ENCODE results near the gene ARPP19. TPM values are rescaled to one million over a fixed set of nuclear protein-coding genes. Genes with fewer than 3 reads are reported as not detected.
"Not testable (repeated sequence)": the region's sequence is repeated elsewhere in the genome, so short reads cannot be mapped to it uniquely, and the experiment has no call there.

Gene ARPP19
- total RNA-seq, 3 donors from 2014 or later (not counting 1 experiment from before 2014, with no cell fraction given), result 110 to 147 (median 121) TPM

- Histone ChIP-seq H3K27ac (ENCODE audit: low read length) (no peak overlapping the region), H3K27me3 (ENCODE audit: control insufficient read depth, insufficient read depth, low read length) (no peaks in the 10 kb centered on the region), H3K36me3 (ENCODE audit: control insufficient read depth, insufficient read depth, low read length) (no peaks in the 10 kb centered on the region), H3K4me3 (ENCODE audit: low read length) (no peak overlapping the region), H3K4me1 (ENCODE audit: control insufficient read depth, insufficient read depth, low read length) (no peaks in the 10 kb centered on the region), H3K9me3 (ENCODE audit: control insufficient read depth, insufficient read depth, low read length) (no peaks in the 10 kb centered on the region)
- ATAC-seq (no peak), DNase-seq (no peak)
- Mint-ChIP-seq H3K4me3 (no peak overlapping the region), H3K36me3 (no peaks in the 10 kb centered on the region), H3K9me3 (no peaks in the 10 kb centered on the region), H3K27ac (no peak overlapping the region), H3K27me3 (ENCODE audit: low read depth in 2 of 2) (no peaks in the 10 kb centered on the region), H3K4me1 (peaks cover 17% of the 10 kb centered on the region in 2 donors)
- intact Hi-C loops (cut with micrococcal nuclease), result no loop called here
- no peak for TF ChIP-seq CTCF (IDR thresholded peaks at IDR 0.05)
- WGBS (ENCODE audit: insufficient coverage), result 100% methylated on average over 1 of the region's 1 CpG
Observed at GRCh38 chr15:52517014-52517413, 51.8 kb downstream of the ARPP19 start.

- Histone ChIP-seq H3K27ac (ENCODE audit: low read length) (no peak overlapping the region), H3K9me3 (ENCODE audit: control insufficient read depth, insufficient read depth, low read length) (no peaks in the 10 kb centered on the region), H3K36me3 (ENCODE audit: control insufficient read depth, insufficient read depth, low read length) (no peaks in the 10 kb centered on the region), H3K4me1 (ENCODE audit: control insufficient read depth, insufficient read depth, low read length) (no peaks in the 10 kb centered on the region), H3K4me3 (ENCODE audit: low read length) (no peak overlapping the region), H3K27me3 (ENCODE audit: control insufficient read depth, insufficient read depth, low read length) (no peaks in the 10 kb centered on the region)
- no peak for TF ChIP-seq CTCF (IDR thresholded peaks at IDR 0.05)
- H3K36me3 Mint-ChIP-seq, result no peaks in the 10 kb centered on the region
- WGBS (ENCODE audit: insufficient coverage), result 95% methylated on average over 2 of the region's 2 CpGs
- peaks cover 12 to 19% of the 10 kb centered on the region in 2 donors for H3K4me1 Mint-ChIP-seq
- no peak overlapping the region for H3K4me3 Mint-ChIP-seq
- no peak for DNase-seq
- intact Hi-C loops (cut with micrococcal nuclease), result no loop called here
- no peak for ATAC-seq
- H3K9me3 Mint-ChIP-seq, result no peaks in the 10 kb centered on the region
- H3K27me3 Mint-ChIP-seq (ENCODE audit: low read depth in 2 of 2), result no peaks in the 10 kb centered on the region
- H3K27ac Mint-ChIP-seq, result no peak overlapping the region
Observed at GRCh38 chr15:52515343-52515742, 53.5 kb downstream of the ARPP19 start.

GRCh38 chr15:52514482-52514881 is 54.3 kb downstream of the ARPP19 start:
- no peaks in the 10 kb centered on the region for H3K36me3 Mint-ChIP-seq

GRCh38 chr15:52512869-52513268 is 56.0 kb downstream of the ARPP19 start:
- 96% methylated on average over 8 of the region's 8 CpGs for WGBS (ENCODE audit: insufficient coverage)
- not testable (repeated sequence) for ATAC-seq

More at GRCh38 chr15:52514482-52514881, 54.3 kb downstream of the ARPP19 start:
- no peak for DNase-seq
- Mint-ChIP-seq H3K9me3 (no peaks in the 10 kb centered on the region), H3K4me3 (no peak overlapping the region), H3K27ac (no peak overlapping the region), H3K4me1 (peaks cover 19 to 23% of the 10 kb centered on the region in 2 donors), H3K27me3 (ENCODE audit: low read depth in 2 of 2) (no peaks in the 10 kb centered on the region)
- H3K27me3 ChIP-seq (ENCODE audit: control insufficient read depth, insufficient read depth, low read length), result no peaks in the 10 kb centered on the region
- no peaks in the 10 kb centered on the region for H3K9me3 ChIP-seq (ENCODE audit: control insufficient read depth, insufficient read depth, low read length)
- H3K36me3 ChIP-seq (ENCODE audit: control insufficient read depth, insufficient read depth, low read length), result no peaks in the 10 kb centered on the region
- H3K27ac ChIP-seq (ENCODE audit: low read length), result no peak overlapping the region
- H3K4me3 ChIP-seq (ENCODE audit: low read length), result no peak overlapping the region
- no peaks in the 10 kb centered on the region for H3K4me1 ChIP-seq (ENCODE audit: control insufficient read depth, insufficient read depth, low read length)
- no peak for ATAC-seq
- TF ChIP-seq CTCF (IDR thresholded peaks at IDR 0.05), result no peak
- 100% methylated on average over 1 of the region's 1 CpG for WGBS (ENCODE audit: insufficient coverage)
- intact Hi-C loops (cut with micrococcal nuclease), result no loop called here

More at GRCh38 chr15:52512869-52513268, 56.0 kb downstream of the ARPP19 start:
- H3K27ac ChIP-seq (ENCODE audit: low read length); H3K36me3 Mint-ChIP-seq; H3K9me3 Mint-ChIP-seq; H3K36me3 ChIP-seq (ENCODE audit: control insufficient read depth, insufficient read depth, low read length); H3K4me3 ChIP-seq (ENCODE audit: low read length); H3K9me3 ChIP-seq (ENCODE audit: control insufficient read depth, insufficient read depth, low read length); H3K4me3 Mint-ChIP-seq; H3K4me1 ChIP-seq (ENCODE audit: control insufficient read depth, insufficient read depth, low read length); H3K27me3 ChIP-seq (ENCODE audit: control insufficient read depth, insufficient read depth, low read length); H3K27ac Mint-ChIP-seq; DNase-seq; intact Hi-C loops (cut with micrococcal nuclease); H3K27me3 Mint-ChIP-seq (ENCODE audit: low read depth in 2 of 2): not testable (repeated sequence)
- H3K4me1 Mint-ChIP-seq, result peaks cover 23 to 31% of the 10 kb centered on the region in 2 donors
